Activated CD4-positive, alpha-beta T cell treated with anti-CD3 and anti-CD28 coated beads for 24 hours (primary cell): Measurements from ENCODE around the gene LTF.
"Not testable (repeated sequence)": the region's sequence is repeated elsewhere in the genome, so short reads cannot be mapped to it uniquely, and the experiment has no call there.

ENCODE experiments used
- DNase-seq, 2 donors: peaks; one replicate each; pipeline ENCODE4 v3.0.0-alpha.2; 2020; ENCODE audit warnings: low read depth in 2 of 2

LTF gene

GRCh38 chr3:46442576-46443530, 21.9 kb downstream of the LTF start:
- peak in 1 of 2 donors; percentile 56 for DNase-seq

DNA sequence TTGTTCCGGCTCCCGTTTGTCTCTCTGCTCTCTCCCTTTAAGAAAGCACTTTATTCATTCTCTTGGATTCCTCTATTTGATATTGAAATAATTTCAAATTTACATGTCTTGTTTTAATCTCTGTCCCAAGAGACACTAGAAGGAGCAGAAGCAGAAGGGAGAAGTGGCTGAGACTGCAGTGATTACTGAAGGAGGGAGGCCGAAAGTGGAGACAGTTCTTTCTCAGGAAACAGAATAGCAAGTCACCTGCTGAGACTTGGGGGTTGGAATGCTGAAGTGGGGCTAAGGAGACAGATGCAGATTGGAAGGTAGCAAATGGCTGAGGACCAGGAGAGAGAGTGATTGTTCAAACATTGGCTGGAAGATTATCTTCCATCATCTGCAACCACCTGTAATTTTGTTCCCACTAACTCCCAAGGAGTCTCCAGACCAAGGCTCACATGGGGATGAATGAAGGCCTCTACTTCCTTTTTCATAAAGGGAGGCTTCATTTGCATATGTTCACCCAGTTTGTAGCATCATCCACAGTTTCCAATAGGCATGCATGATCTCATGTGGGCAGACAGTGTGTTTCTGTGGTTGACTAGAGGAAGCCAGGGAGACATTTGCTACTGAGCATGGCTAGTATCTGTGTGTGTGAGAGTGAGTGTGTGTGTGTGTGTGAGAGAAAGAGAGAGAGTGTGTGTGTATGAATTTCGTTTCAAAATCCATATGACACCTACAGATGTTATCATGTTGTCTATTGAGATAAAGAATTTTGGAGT, 24.0 kb downstream of the LTF start:
- DNase-seq = peak; percentile 6 to 8

DNA sequence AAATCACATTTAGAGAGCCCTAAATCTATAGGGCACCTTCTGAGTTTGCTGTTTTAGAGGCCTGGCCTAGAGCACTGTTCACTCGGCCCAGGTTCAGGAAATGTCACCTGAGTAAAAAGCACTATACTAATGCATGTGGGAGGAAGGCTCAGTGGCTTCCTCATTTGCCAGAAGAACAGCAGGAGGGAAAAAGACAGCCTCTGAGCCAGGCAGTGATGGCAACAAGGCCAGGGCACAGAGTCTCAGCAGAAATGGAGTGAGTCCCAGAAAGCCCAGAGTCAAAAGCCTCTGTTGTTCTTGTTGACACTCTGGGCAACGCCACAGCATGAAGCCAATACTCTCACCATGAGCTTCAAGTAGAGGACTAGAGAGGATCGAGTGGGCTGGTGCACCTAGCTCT, 25.9 kb downstream of the LTF start:
- no peak for DNase-seq

- DNase-seq = no peak
Measured at GRCh38 chr3:46435081-46435726, 29.5 kb downstream of the LTF start.

- DNase-seq = no peak
Measured at GRCh38 chr3:46433841-46434240, 30.9 kb downstream of the LTF start.

GRCh38 chr3:46433118-46433517, 31.6 kb downstream of the LTF start:
- DNase-seq = not testable (repeated sequence)

- DNase-seq = not testable (repeated sequence)
Measured at GRCh38 chr3:46431905-46432304, 32.8 kb downstream of the LTF start.

DNA sequence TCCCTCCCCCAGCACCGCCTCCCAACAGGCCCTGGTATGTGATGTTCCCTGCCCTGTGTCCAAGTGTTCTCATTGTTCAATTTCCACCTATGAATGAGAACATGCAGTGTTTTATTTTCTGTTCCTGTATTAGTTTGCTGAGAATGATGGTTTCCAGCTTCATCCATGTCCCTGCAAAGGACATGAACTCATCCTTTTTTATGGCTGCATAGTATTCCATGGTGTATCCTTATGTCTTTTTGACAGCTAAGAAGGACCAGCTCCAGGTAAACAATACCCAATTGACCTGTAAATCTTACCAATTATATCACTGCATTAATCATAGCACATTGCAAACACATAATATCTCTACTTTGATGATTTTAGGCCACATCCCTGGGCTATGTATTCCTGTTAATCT, 33.8 kb downstream of the LTF start:
- DNase-seq = not testable (repeated sequence)

DNA sequence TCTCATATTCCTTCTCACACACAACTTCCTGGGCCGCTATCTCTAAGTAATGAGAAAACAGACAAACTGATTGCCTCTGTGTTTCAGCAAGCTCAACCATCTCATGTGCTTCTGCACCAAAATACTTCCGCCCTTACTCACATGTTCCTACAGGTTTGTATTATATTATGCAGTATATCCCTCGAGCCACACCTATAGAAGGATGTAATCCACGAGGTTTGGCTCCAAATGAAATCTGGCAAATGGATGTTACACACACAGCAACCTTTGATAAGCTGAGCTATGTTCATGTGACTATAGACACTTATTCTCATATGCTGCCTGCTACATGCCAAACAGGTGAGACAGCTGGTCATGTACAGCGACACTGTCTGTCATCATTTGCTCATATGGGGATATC, 35.0 kb downstream of the LTF start:
- no peak for DNase-seq

GRCh38 chr3:46429250-46429649, 35.5 kb downstream of the LTF start:
- DNase-seq = no peak

DNA sequence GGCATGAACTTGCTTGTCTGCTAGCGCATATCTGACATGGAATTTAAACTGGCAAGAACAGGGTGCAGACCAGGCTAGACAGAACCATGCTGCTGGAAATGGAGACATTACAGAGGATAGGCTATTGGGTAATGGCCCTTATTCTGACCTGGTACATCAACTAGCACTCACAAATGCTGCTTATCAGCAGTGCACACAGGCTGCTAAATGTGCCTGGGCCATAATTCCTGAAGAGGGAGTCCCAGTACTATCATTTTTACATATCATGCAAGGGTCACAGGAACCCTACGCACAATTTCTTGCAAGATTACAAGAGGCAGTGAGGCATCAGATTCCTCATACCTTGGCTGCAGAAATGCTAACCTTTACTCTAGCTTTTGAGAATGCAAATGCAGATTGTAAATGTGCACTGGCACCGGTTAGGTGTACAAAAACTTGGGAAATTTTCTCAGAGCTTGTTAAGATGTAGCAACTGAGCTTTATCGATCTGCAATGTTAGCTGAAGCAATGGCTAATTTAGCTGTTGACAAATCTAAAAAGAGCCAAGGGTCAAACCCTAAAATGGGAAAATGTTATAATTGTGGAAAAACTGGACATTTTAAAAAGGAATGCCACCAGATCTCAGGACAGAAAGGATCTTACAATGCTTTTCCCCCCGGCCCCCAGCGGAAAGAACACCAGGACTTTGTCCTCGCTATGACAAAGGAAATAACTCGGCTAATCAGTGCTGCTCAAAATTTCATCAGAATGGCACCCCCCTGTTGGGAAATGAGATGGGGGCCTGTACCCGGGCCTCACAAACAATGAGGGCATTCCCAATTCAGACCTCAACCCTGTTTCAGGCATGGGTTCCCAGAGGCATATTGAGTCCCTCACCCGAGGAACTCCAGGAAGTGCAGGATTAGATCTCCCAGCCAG, 36.5 kb downstream of the LTF start:
- DNase-seq = no peak

DNA sequence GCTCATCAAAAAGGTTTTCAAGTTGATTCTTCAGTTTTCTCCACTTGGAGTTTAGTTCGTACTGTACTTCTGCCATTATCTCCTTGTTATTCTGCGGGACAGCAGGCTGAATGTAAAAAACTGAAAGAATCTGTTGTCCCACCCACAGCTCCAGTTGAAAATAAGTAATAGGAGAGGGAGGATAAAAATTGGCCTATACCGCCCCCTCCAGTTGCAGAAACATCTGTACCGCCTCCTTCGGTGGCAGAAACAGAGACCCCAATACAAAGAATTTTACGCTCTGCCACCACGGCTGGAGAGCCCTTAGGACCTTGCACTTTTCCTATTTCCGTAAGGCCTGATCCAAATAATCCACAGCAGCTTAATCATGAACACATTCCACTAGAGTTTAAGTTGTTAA, 37.3 kb downstream of the LTF start:
- not testable (repeated sequence) for DNase-seq

GRCh38 chr3:46426476-46426875, 38.2 kb downstream of the LTF start:
- not testable (repeated sequence) for DNase-seq

DNA sequence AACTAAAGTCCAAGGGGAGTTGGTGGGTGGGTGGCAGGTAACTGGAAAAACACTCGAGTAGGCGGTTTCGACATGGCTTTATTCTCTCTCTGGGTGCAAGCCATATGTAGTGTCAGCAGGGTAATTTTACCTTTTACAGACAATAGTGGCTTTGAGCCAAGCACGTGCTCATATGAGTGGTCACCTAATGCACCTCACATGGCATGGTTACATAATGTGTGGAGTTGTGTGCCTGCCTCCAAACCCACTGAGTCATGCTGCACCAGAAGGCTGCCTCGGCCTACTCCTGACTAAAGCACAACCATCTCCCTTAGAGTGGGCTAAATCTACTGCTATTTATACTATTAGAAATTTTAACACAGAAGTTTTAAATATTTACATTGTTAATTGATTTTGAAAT, 41.1 kb downstream of the LTF start:
- DNase-seq = no peak

DNA sequence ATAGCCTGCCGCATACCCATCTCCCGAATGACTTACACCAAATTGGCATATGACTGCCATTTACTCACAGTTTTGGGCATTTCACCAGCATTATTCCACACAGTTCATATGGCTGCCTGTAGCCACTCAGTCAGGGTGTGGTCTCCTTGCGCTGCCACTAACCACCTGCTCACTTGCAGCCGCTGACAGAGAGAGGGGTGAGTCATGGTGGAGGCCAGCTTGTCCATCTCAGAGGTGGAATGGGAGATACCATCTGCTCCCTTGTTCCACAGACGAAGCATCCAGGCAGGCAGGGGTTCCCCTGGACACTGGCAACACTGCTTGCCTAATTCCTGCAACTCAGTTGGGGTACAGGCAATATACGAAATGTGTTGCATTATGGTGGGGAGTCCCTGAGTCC, 42.1 kb downstream of the LTF start:
- DNase-seq = no peak

GRCh38 chr3:46420931-46421330, 43.8 kb downstream of the LTF start:
- DNase-seq = no peak

GRCh38 chr3:46419816-46420215, 44.9 kb downstream of the LTF start:
- no peak for DNase-seq

DNA sequence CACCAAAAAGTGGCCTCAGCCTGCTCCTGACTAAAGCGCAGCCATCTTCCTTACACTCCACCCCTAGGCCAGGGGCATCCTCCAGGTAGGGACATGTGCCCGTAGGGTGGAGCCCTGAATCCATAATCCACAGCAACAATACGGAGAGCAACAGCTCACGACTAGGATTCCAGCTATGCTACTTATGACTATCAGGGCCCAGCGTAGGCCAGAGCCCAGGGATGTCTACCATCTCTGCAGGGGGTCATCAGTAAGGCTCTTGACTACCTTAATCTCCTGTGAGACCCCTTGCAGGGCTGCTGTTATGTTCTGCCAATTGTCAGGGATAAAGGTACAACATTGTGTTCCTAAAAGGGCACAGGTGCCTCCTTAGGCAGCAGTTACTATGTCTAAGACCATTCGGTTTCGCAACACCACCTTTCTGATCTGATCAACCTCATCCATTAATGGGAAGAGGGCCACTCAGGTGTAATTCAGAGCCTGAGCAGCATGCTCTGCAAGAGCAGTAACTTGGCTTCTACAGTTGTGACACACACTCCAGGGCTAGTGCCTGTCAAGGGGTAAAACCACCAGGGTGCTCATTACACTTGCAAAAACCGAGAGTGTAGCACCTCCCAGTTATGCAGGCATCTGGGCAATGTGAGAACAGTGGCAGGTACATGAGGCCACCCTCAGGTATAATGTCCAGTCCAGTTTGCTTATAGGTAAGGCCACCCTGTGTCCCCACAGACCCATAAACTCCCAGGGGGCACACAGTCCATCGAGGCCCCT, 46.7 kb downstream of the LTF start:
- no peak for DNase-seq

- no peak for DNase-seq
Measured at GRCh38 chr3:46416811-46417510, 47.7 kb downstream of the LTF start.
